ENCODE data around the gene MFRP. TPM values are rescaled to one million over a fixed set of nuclear protein-coding genes. Genes with fewer than 3 reads are reported as not detected.
A peak's percentile ranks its signal among the peaks of the same experiment; 100 is the strongest.

Gene MFRP
- total RNA-seq, 4 donors from 2014 or later = 0.11 TPM; not detected in 3

- H3K27me3 ChIP-seq = no peaks in the 10 kb centered on the region
- no peaks in the 10 kb centered on the region for H3K36me3 ChIP-seq
- DNase-seq (ENCODE audit: low spot score in 2 of 2) = no peak
- peak overlapping the region; percentile 44 for H3K4me3 ChIP-seq
- H3K27ac ChIP-seq = no peak overlapping the region
- no peaks in the 10 kb centered on the region for H3K9me3 ChIP-seq
- peaks cover 18% of the 10 kb centered on the region for H3K4me1 ChIP-seq
- WGBS = 6% methylated on average over 9 of the region's 9 CpGs
- TF ChIP-seq POLR2A (IDR thresholded peaks at IDR 0.05) (no peak), EP300 (IDR thresholded peaks at IDR 0.05) (no peak), POLR2AphosphoS5 (IDR thresholded peaks at IDR 0.05) (no peak)
- TF ChIP-seq, protein P1, sequence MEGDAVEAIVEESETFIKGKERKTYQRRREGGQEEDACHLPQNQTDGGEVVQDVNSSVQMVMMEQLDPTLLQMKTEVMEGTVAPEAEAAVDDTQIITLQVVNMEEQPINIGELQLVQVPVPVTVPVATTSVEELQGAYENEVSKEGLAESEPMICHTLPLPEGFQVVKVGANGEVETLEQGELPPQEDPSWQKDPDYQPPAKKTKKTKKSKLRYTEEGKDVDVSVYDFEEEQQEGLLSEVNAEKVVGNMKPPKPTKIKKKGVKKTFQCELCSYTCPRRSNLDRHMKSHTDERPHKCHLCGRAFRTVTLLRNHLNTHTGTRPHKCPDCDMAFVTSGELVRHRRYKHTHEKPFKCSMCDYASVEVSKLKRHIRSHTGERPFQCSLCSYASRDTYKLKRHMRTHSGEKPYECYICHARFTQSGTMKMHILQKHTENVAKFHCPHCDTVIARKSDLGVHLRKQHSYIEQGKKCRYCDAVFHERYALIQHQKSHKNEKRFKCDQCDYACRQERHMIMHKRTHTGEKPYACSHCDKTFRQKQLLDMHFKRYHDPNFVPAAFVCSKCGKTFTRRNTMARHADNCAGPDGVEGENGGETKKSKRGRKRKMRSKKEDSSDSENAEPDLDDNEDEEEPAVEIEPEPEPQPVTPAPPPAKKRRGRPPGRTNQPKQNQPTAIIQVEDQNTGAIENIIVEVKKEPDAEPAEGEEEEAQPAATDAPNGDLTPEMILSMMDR (IDR thresholded peaks at IDR 0.05) = no peak
Measured at GRCh38 chr11:119382101-119382500, 35.6 kb upstream of the MFRP start.

DNA sequence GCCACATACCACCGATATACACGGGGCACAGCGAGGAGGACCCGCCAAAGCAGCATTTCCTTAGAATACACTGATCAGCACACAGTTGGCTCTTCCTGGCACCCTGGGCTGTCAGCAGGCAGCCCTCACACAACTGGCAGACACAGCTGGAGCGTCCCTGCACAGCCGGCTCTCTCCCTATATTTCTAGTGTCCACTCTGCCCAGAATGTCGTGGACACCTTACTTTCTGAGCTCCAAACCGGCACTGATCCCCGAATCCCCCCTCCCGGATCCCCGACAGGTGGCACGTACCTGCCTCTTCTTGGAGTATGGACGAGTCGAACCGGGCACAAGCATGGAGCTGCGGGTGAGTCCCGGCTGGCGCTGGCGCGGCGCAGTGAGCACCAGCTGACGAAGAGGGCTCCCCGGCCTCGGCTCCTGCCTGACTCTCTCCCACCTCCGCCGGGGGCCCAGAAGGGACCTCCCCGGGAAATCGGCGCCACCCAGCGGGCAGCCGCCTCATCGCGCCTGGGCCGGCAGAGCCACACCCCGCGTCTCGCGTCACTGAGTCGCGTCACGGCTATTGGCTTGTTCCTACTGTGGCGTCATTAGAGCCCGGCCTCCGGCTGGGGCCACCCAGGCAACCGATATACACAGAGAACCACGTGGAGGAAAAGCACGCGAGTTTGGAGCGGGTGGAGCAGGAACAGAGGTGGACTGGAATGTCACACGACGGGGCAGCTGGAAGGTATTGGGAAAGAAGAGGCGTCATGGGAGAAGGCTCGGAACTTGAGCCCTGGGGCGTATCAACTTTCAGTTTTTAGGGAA lies 34.9 kb upstream of the MFRP start, which contains the start of gene USP2:
Gene USP2, minus strand, starts transcription at position 510 of the 808 bp plus-strand sequence. CDS start 8,210 bp downstream, outside the sequence.
- Histone ChIP-seq H3K27ac (peak within 1 kb of the TSS; percentile 8), H3K4me1 (peaks cover 18% of the 10 kb centered on the region), H3K36me3 (no peaks in the 10 kb centered on the region), H3K9me3 (no peaks in the 10 kb centered on the region), H3K4me3 (peak within 1 kb of the TSS; percentile 44), H3K27me3 (no peaks in the 10 kb centered on the region)
- TF ChIP-seq EP300 (IDR thresholded peaks at IDR 0.05) (peak; percentile 78), POLR2A (IDR thresholded peaks at IDR 0.05) (no peak), POLR2AphosphoS5 (IDR thresholded peaks at IDR 0.05) (peak; percentile 2 to 94 (median 20))
- TF ChIP-seq, protein P1 (IDR thresholded peaks at IDR 0.05) = peak; percentile 83 to 94
- DNase-seq (ENCODE audit: low spot score in 2 of 2) = peak; percentile 98 to 99
- under 1% methylated on average over 45 of the region's 54 CpGs for WGBS

GRCh38 chr11:119380827-119381180 lies 34.3 kb upstream of the MFRP start:
- H3K27ac ChIP-seq = peak overlapping the region; percentile 8
- H3K9me3 ChIP-seq = no peaks in the 10 kb centered on the region
- H3K4me1 ChIP-seq = peaks cover 24% of the 10 kb centered on the region
- TF ChIP-seq EP300 (IDR thresholded peaks at IDR 0.05) (no peak), POLR2A (IDR thresholded peaks at IDR 0.05) (no peak), POLR2AphosphoS5 (IDR thresholded peaks at IDR 0.05) (no peak)
- TF ChIP-seq, protein P1 (IDR thresholded peaks at IDR 0.05) = no peak
- peak in 1 of 2 donors; percentile 65 for DNase-seq (ENCODE audit: low spot score in 2 of 2)
- WGBS = 22% methylated on average over 5 of the region's 10 CpGs
- H3K4me3 ChIP-seq = peak overlapping the region; percentile 44
- H3K36me3 ChIP-seq = no peaks in the 10 kb centered on the region
- no peaks in the 10 kb centered on the region for H3K27me3 ChIP-seq

GRCh38 chr11:119380160-119380826 lies 33.8 kb upstream of the MFRP start:
- no peak for TF ChIP-seq EP300 (IDR thresholded peaks at IDR 0.05)
- TF ChIP-seq, protein P1 (IDR thresholded peaks at IDR 0.05) = no peak
- TF ChIP-seq POLR2AphosphoS5 (IDR thresholded peaks at IDR 0.05) = no peak
- no peak for TF ChIP-seq POLR2A (IDR thresholded peaks at IDR 0.05)
- peak in 1 of 2 donors; percentile 68 for DNase-seq (ENCODE audit: low spot score in 2 of 2)
- H3K27ac ChIP-seq = no peak overlapping the region
- H3K9me3 ChIP-seq = no peaks in the 10 kb centered on the region
- WGBS = 73% methylated on average over 8 of the region's 13 CpGs
- no peaks in the 10 kb centered on the region for H3K27me3 ChIP-seq
- H3K4me1 ChIP-seq = peaks cover 25% of the 10 kb centered on the region
- H3K4me3 ChIP-seq = peak overlapping the region; percentile 44
- H3K36me3 ChIP-seq = no peaks in the 10 kb centered on the region
